Fibroblast of lung (primary cell): ENCODE data around the gene ITLN2. TPM values are rescaled to one million over a fixed set of nuclear protein-coding genes. Genes with fewer than 3 reads are reported as not detected.

ENCODE experiments used
- DNase-seq, 2 donors: peaks; one replicate each; pipeline versions ENCODE4 v3.0.0 to v3.0.0-alpha.2; 2010; ENCODE audit warnings: low read depth in 2 of 2
- H2AFZ ChIP-seq: 2 replicates; pipeline ENCODE4 v1.5.1; 2012; ENCODE audit warnings: low read length, control low read depth, inconsistent platforms
- H3K27ac ChIP-seq: 2 replicates; pipeline ENCODE4 v1.5.1; 2011; ENCODE audit warnings: low read length, control low read depth; ENCODE audit not compliant: insufficient read depth
- H3K27me3 ChIP-seq: 2 replicates; pipeline ENCODE4 v1.5.1; 2011; ENCODE audit warnings: mild to moderate bottlenecking, low read length; ENCODE audit not compliant: control insufficient read depth, insufficient read depth
- H3K36me3 ChIP-seq: 2 replicates; pipeline ENCODE4 v1.5.1; 2011; ENCODE audit warnings: low read length; ENCODE audit not compliant: control insufficient read depth, insufficient read depth
- H3K4me1 ChIP-seq: 2 replicates; pipeline ENCODE4 v1.5.1; 2011; ENCODE audit warnings: low read length; ENCODE audit not compliant: control insufficient read depth, insufficient read depth; ENCODE audit errors: extremely low read depth
- H3K4me2 ChIP-seq: 2 replicates; pipeline ENCODE4 v1.5.1; 2011; ENCODE audit warnings: low read length, control low read depth; ENCODE audit not compliant: insufficient read depth; ENCODE audit errors: extremely low read depth
- H3K4me3 ChIP-seq, 4 experiments: fragments of 200-600 bp in 1 of 4; sonication (generic) in 1 of 4; replicated peaks in 1 of 4; 2 replicates each; pipeline ENCODE4 v1.5.1; 2011 to 2016; ENCODE audit warnings: low read length in 4 of 4, low read depth in 3 of 4, mild to moderate bottlenecking in 3 of 4, control low read depth in 2 of 4, inconsistent platforms in 1 of 4, mixed read lengths in 1 of 4; ENCODE audit not compliant: insufficient read depth in 1 of 4; ENCODE audit errors: control extremely low read depth in 1 of 4
- H3K79me2 ChIP-seq: 2 replicates; pipeline ENCODE4 v1.5.1; 2012; ENCODE audit warnings: mild to moderate bottlenecking, low read length, inconsistent platforms; ENCODE audit not compliant: control insufficient read depth, insufficient read depth
- H3K9ac ChIP-seq: 2 replicates; pipeline ENCODE4 v1.5.1; 2011; ENCODE audit warnings: mild to moderate bottlenecking, low read length, control low read depth; ENCODE audit not compliant: insufficient read depth
- H3K9me3 ChIP-seq: 2 replicates; pipeline ENCODE4 v1.5.1; 2012; ENCODE audit warnings: low read depth, low read length; ENCODE audit not compliant: control insufficient read depth, insufficient read depth
- H4K20me1 ChIP-seq: 2 replicates; pipeline ENCODE4 v1.5.1; 2011; ENCODE audit warnings: low read length; ENCODE audit not compliant: control insufficient read depth, insufficient read depth; ENCODE audit errors: extremely low read depth
- EZH2 ChIP-seq: IDR thresholded peaks from 2 replicates; pipeline ENCODE4 v1.5.1; 2012; ENCODE audit warnings: low read length, control low read depth, mild to moderate bottlenecking; ENCODE audit errors: missing control alignments
- polyA plus RNA-seq, 2 donors: library from polyadenylated mRNA; depleted of rRNA in 1 of 2; stranded (reverse) in 1 of 2; unstranded in 1 of 2; fragments of >200 nt; gene quantifications; 2 replicates each; pipeline ENCODE4 v1.2.1, GENCODE V29; 2011 to 2012; ENCODE audit warnings: missing spikeins in 1 of 2
- total RNA-seq: library from RNA; depleted of rRNA; stranded (reverse); fragments of >200 nt; gene quantifications from 2 replicates; pipeline ENCODE4 v1.2.1, GENCODE V29; 2014
- TF ChIP-seq, protein P1 (sequence below), 2 donors: IDR thresholded peaks in 1 of 2; conservative IDR thresholded peaks in 1 of 2; 1 replicate in 1 of 2; 2 replicates in 1 of 2; pipeline ENCODE4 v1.5.1; 2011 to 2012; ENCODE audit warnings: low read length in 2 of 2, control low read depth in 1 of 2, inconsistent platforms in 1 of 2, low read depth in 1 of 2, mild to moderate bottlenecking in 1 of 2

ITLN2 gene
- total and polyA plus RNA-seq, 2 donors (not counting 1 experiment from before 2014, with no cell fraction given), result not detected

DNA sequence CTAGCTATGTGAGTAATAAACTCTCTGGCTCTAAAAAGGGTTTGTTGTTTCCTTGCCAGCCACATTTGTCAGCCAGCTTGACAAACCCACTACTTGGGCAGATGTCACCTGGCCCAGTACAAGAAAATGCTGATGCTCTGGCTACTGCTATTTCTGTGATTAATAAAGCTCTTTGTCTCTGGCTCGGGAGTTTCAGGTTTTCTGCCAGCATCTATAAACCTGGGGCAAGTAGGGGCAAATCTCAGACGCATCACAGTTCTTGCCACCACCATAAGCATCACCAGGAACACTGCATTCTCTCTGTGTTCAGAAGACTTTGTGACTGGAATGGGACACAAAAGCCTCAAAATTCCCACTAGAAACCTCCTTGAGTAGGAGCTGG is 2.5 kb downstream of the ITLN2 start:
- Histone ChIP-seq H3K9ac (no peak overlapping the region), H2AFZ (no peak overlapping the region), H3K4me1 (no peaks in the 10 kb centered on the region), H3K36me3 (no peaks in the 10 kb centered on the region), H3K4me3 (no peak overlapping the region), H3K27me3 (no peaks in the 10 kb centered on the region), H3K4me2 (no peak overlapping the region), H4K20me1 (no peaks in the 10 kb centered on the region), H3K79me2 (no peaks in the 10 kb centered on the region), H3K27ac (no peak overlapping the region), H3K9me3 (no peaks in the 10 kb centered on the region)
- no peak for DNase-seq
- TF ChIP-seq, protein P1, sequence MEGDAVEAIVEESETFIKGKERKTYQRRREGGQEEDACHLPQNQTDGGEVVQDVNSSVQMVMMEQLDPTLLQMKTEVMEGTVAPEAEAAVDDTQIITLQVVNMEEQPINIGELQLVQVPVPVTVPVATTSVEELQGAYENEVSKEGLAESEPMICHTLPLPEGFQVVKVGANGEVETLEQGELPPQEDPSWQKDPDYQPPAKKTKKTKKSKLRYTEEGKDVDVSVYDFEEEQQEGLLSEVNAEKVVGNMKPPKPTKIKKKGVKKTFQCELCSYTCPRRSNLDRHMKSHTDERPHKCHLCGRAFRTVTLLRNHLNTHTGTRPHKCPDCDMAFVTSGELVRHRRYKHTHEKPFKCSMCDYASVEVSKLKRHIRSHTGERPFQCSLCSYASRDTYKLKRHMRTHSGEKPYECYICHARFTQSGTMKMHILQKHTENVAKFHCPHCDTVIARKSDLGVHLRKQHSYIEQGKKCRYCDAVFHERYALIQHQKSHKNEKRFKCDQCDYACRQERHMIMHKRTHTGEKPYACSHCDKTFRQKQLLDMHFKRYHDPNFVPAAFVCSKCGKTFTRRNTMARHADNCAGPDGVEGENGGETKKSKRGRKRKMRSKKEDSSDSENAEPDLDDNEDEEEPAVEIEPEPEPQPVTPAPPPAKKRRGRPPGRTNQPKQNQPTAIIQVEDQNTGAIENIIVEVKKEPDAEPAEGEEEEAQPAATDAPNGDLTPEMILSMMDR (conservative IDR thresholded peaks at IDR 0.05 in 1 of 2, IDR thresholded peaks at IDR 0.05 in 1 of 2; ENCODE audit: low read depth in 1 of 2, low read length in 2 of 2), result no peak
- TF ChIP-seq EZH2, result no peak

GRCh38 chr1:160951443-160952128 is 3.0 kb downstream of the ITLN2 start:
- H2AFZ ChIP-seq, result no peak overlapping the region
- H3K27me3 ChIP-seq, result no peaks in the 10 kb centered on the region
- no peak overlapping the region for H3K27ac ChIP-seq
- peak; percentile 12 to 13 for DNase-seq
- no peak overlapping the region for H3K4me2 ChIP-seq
- TF ChIP-seq, protein P1 (conservative IDR thresholded peaks at IDR 0.05 in 1 of 2, IDR thresholded peaks at IDR 0.05 in 1 of 2; ENCODE audit: low read depth in 1 of 2, low read length in 2 of 2), result peak; percentile 51 to 58
- TF ChIP-seq EZH2, result no peak
- H3K9me3 ChIP-seq, result no peaks in the 10 kb centered on the region
- no peaks in the 10 kb centered on the region for H4K20me1 ChIP-seq
- no peaks in the 10 kb centered on the region for H3K36me3 ChIP-seq
- H3K4me1 ChIP-seq, result no peaks in the 10 kb centered on the region
- H3K9ac ChIP-seq, result no peak overlapping the region
- no peaks in the 10 kb centered on the region for H3K79me2 ChIP-seq
- no peak overlapping the region for H3K4me3 ChIP-seq

GRCh38 chr1:160950657-160951056 is 4.0 kb downstream of the ITLN2 start:
- H3K4me1 ChIP-seq, result no peaks in the 10 kb centered on the region
- H3K9ac ChIP-seq, result no peak overlapping the region
- no peak for DNase-seq
- H3K79me2 ChIP-seq, result no peaks in the 10 kb centered on the region
- H3K27ac ChIP-seq, result no peak overlapping the region
- no peaks in the 10 kb centered on the region for H3K27me3 ChIP-seq
- no peak overlapping the region for H3K4me2 ChIP-seq
- no peaks in the 10 kb centered on the region for H4K20me1 ChIP-seq
- H3K9me3 ChIP-seq, result no peaks in the 10 kb centered on the region
- no peak overlapping the region for H2AFZ ChIP-seq
- no peaks in the 10 kb centered on the region for H3K36me3 ChIP-seq
- H3K4me3 ChIP-seq, result no peak overlapping the region
- TF ChIP-seq EZH2, result no peak
